ACC112 (cell line): ENCODE data around the gene TNNC1.

Experiments
- H2AFZ ChIP-seq: fragments of 200-600 bp; sonication (generic); one replicate; pipeline ENCODE4 v1.6.0; 2017; ENCODE audit warnings: antibody characterized with exemption, low read length; ENCODE audit not compliant: unreplicated experiment
- H3K27ac ChIP-seq: fragments of 200-600 bp; sonication (generic); 2 replicates; pipeline ENCODE4 v1.5.1; 2014; ENCODE audit warnings: low read depth, mild to moderate bottlenecking, antibody characterized with exemption, low read length, moderate library complexity
- H3K27me3 ChIP-seq: fragments of 200-600 bp; sonication (generic); 2 replicates; pipeline ENCODE4 v1.6.1; 2014; ENCODE audit warnings: mild to moderate bottlenecking, antibody characterized with exemption, low read length, moderate library complexity, mixed read lengths; ENCODE audit not compliant: insufficient read depth
- H3K36me3 ChIP-seq: fragments of 200-600 bp; sonication (generic); 2 replicates; pipeline ENCODE4 v1.6.1; 2016; ENCODE audit warnings: mild to moderate bottlenecking, antibody characterized with exemption, low read length, moderate library complexity, mixed read lengths; ENCODE audit not compliant: insufficient read depth
- H3K4me1 ChIP-seq: fragments of 200-600 bp; sonication (generic); one replicate; pipeline ENCODE4 v1.6.1; 2016; ENCODE audit warnings: low read length, mixed read lengths; ENCODE audit not compliant: insufficient read depth, unreplicated experiment, control insufficient read depth
- H3K4me3 ChIP-seq: fragments of 200-600 bp; sonication (generic); 2 replicates; pipeline ENCODE4 v1.5.1; 2014; ENCODE audit warnings: mild to moderate bottlenecking, low read depth, low read length
- H3K79me2 ChIP-seq: fragments of 200-600 bp; sonication (generic); one replicate; pipeline ENCODE4 v1.6.0; 2016; ENCODE audit warnings: low read length; ENCODE audit not compliant: control insufficient read depth, unreplicated experiment, insufficient read depth

Gene TNNC1

GRCh38 chr3:52403271-52403841, 50.5 kb downstream of the TNNC1 start:
- H3K27ac ChIP-seq, result no peak overlapping the region
- H3K4me3 ChIP-seq, result no peak overlapping the region
- H3K4me1 ChIP-seq, result peaks cover 2% of the 10 kb centered on the region
- H3K36me3 ChIP-seq, result peaks cover 20% of the 10 kb centered on the region; the same call in 1 of the 2 replicates
- H3K27me3 ChIP-seq, result no peaks in the 10 kb centered on the region
- peaks cover 6% of the 10 kb centered on the region for H3K79me2 ChIP-seq
- no peak overlapping the region for H2AFZ ChIP-seq

DNA sequence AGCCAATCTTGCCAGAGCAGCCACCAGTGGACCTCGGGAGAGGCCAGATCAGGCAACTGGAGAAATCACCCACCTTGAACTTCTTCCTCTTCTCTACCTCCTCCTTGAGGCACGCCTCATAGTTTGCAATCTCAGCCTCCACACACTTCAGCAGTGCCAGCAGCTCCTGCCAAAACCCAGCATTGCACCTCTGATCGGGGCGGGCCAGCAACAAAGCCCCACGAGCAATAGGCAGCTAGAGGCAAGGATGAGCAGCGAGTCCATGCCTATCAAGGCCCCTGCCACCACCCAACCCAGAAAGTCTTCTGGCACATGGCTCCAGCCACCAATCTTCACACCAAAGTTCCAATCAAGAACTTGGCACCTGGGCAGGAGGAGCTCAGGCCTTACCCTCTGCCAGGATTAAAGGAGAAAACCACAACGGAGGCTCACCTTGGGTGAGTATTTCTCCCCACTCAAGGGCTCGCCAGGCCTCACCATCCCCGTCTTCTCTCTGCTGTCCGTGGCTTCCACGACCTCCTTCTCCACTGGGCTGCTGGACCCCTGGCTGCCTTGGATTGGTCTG, 51.1 kb downstream of the TNNC1 start:
- Histone ChIP-seq H3K36me3 (peaks cover 17% of the 10 kb centered on the region; the same call in 1 of the 2 replicates), H2AFZ (no peak overlapping the region), H3K27me3 (no peaks in the 10 kb centered on the region), H3K27ac (no peak overlapping the region), H3K4me1 (no peaks in the 10 kb centered on the region), H3K79me2 (peaks cover under 1% of the 10 kb centered on the region), H3K4me3 (no peak overlapping the region)

DNA sequence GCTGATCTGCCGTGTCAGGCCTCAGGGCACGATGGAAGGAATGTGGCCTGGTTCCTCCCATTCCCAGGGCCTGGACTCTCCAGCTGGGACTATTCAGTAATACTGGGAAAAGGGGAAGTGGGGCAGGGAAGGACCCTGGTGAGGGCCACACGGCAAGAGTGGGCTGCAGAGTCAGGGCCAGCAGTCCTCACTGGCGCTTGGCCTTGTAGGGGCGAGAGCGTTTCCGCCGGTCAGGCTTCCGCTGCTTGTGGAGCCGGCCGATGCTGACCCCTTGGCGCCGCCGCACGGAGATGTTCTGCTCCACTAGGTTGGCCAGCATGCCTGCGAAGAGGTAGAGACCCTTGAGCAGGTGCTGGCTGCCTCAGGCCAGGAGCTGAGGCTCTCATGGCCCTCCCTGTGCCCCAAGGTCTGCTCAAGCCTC, 51.7 kb downstream of the TNNC1 start:
- Histone ChIP-seq H2AFZ (no peak overlapping the region), H3K79me2 (no peaks in the 10 kb centered on the region), H3K4me1 (no peaks in the 10 kb centered on the region)

GRCh38 chr3:52401551-52401950, 52.3 kb downstream of the TNNC1 start:
- H3K27me3 ChIP-seq, result no peaks in the 10 kb centered on the region
- H3K27ac ChIP-seq, result no peak overlapping the region
- H2AFZ ChIP-seq, result no peak overlapping the region
- no peak overlapping the region for H3K4me3 ChIP-seq
- no peaks in the 10 kb centered on the region for H3K4me1 ChIP-seq
- peaks cover 15% of the 10 kb centered on the region; the same call in 1 of the 2 replicates for H3K36me3 ChIP-seq
- no peaks in the 10 kb centered on the region for H3K79me2 ChIP-seq

More for the DNA sequence above, 51.7 kb downstream of the TNNC1 start:
- H3K27ac ChIP-seq, result no peak overlapping the region
- no peak overlapping the region for H3K4me3 ChIP-seq
- no peaks in the 10 kb centered on the region for H3K27me3 ChIP-seq
- H3K36me3 ChIP-seq, result peaks cover 15% of the 10 kb centered on the region; the same call in 1 of the 2 replicates
